Esophagus muscularis mucosa (tissue), 4 donors: ENCODE results near the gene CUEDC2.

ENCODE experiments used
- EP300 ChIP-seq: sonication (generic); formaldehyde crosslinking; IDR thresholded peaks from one replicate; pipeline ENCODE4 v1.6.1; 2017; ENCODE audit warnings: antibody characterized with exemption
- POLR2A ChIP-seq: fragments of 450-650 bp; IDR thresholded peaks from one replicate; pipeline ENCODE4 v1.6.1; 2017; ENCODE audit warnings: antibody characterized with exemption, moderate library complexity, mild to moderate bottlenecking, low read depth
- TF ChIP-seq, protein P1 (sequence below), 3 experiments: fragments of 200-600 bp in 2 of 3; fragments of 450-650 bp in 1 of 3; sonication (generic) in 2 of 3; IDR thresholded peaks; one replicate each; pipeline ENCODE4 v1.5.1; 2017 to 2019; ENCODE audit warnings: antibody characterized with exemption in 3 of 3, mild to moderate bottlenecking in 2 of 3, moderate library complexity in 1 of 3

DNA sequence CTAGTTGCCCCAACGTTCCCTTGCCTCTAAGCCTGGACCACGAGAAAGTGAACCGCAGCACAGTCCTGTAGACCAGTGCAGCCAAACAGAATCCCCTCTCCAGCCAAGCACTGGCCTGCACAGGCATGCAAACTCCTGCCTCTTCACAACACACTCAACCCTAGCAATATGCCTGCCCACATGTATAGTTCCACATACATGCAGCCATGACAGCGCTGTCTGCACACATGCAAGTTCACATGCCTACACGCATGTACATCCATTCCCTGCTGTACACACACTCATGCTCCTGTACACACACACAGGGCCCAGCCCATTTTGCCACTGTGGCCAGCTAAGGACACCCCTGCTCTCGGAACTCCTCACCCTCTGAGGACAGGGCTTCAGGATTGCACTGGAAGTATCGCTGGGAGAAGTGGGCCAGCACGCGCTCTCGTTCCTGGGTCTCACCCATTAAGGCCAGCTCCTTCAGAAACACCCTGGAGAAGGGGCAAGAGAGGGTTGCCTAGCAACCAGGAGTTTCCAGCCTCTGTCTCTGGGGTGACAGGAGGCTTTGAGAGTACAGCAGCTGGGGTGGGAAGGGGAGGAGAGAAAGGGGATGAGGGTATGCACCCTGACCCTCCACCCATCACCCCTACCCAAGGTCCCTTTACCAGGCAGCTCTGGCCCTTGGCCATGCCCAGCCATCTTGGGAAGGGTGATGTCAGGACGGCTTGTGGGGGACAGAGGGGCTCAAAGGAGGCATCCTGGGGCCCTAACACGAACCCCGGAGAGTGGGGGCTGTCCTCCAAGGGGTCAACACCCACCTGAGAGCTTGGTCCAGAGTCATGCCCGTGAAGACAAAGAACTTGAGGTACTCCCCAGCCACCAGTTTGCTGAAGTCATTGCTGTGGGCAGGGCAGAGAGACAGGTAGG is 20.8 kb downstream of the CUEDC2 start:
- TF ChIP-seq, protein P1, sequence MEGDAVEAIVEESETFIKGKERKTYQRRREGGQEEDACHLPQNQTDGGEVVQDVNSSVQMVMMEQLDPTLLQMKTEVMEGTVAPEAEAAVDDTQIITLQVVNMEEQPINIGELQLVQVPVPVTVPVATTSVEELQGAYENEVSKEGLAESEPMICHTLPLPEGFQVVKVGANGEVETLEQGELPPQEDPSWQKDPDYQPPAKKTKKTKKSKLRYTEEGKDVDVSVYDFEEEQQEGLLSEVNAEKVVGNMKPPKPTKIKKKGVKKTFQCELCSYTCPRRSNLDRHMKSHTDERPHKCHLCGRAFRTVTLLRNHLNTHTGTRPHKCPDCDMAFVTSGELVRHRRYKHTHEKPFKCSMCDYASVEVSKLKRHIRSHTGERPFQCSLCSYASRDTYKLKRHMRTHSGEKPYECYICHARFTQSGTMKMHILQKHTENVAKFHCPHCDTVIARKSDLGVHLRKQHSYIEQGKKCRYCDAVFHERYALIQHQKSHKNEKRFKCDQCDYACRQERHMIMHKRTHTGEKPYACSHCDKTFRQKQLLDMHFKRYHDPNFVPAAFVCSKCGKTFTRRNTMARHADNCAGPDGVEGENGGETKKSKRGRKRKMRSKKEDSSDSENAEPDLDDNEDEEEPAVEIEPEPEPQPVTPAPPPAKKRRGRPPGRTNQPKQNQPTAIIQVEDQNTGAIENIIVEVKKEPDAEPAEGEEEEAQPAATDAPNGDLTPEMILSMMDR (IDR thresholded peaks at IDR 0.05) = no peak
- TF ChIP-seq POLR2A (no peak), EP300 (no peak)
